Measurements from ENCODE around the gene DAB1. TPM values are rescaled to one million over a fixed set of nuclear protein-coding genes. Genes with fewer than 3 reads are reported as not detected.

The DAB1 gene
- total RNA-seq, 1 experiment from 2014 or later: not detected

GRCh38 chr1:57255945-57256344, 167.9 kb downstream of the DAB1 start:
- H3K9me3 ChIP-seq (replicated peaks): no peaks in the 10 kb centered on the region
- no peak for DNase-seq (ENCODE audit: low read depth in 1 of 2, low spot score in 2 of 2)
- H3K4me1 ChIP-seq (replicated peaks): no peaks in the 10 kb centered on the region
- H3K4me3 ChIP-seq: no peak overlapping the region
- H3K27ac ChIP-seq: no peak overlapping the region
- H3K27me3 ChIP-seq (replicated peaks): no peaks in the 10 kb centered on the region
- H3K36me3 ChIP-seq: no peaks in the 10 kb centered on the region

GRCh38 chr1:57254022-57254421, 169.8 kb downstream of the DAB1 start:
- H3K36me3 ChIP-seq: no peaks in the 10 kb centered on the region
- DNase-seq (ENCODE audit: low read depth in 1 of 2, low spot score in 2 of 2): no peak

GRCh38 chr1:57252597-57253294, 171.1 kb downstream of the DAB1 start:
- no peaks in the 10 kb centered on the region for H3K27me3 ChIP-seq (replicated peaks)
- DNase-seq (ENCODE audit: low read depth in 1 of 2, low spot score in 2 of 2): no peak
- H3K27ac ChIP-seq: no peak overlapping the region
- no peaks in the 10 kb centered on the region for H3K9me3 ChIP-seq (replicated peaks)
- no peak overlapping the region for H3K4me3 ChIP-seq
- H3K4me1 ChIP-seq (replicated peaks): no peaks in the 10 kb centered on the region
- H3K36me3 ChIP-seq: no peaks in the 10 kb centered on the region

More at GRCh38 chr1:57254022-57254421, 169.8 kb downstream of the DAB1 start:
- Histone ChIP-seq H3K27ac (no peak overlapping the region), H3K9me3 (replicated peaks) (no peaks in the 10 kb centered on the region), H3K4me3 (no peak overlapping the region), H3K4me1 (replicated peaks) (no peaks in the 10 kb centered on the region), H3K27me3 (replicated peaks) (no peaks in the 10 kb centered on the region)

- Histone ChIP-seq H3K27me3 (replicated peaks) (no peaks in the 10 kb centered on the region), H3K9me3 (replicated peaks) (no peaks in the 10 kb centered on the region), H3K27ac (no peak overlapping the region), H3K4me1 (replicated peaks) (no peaks in the 10 kb centered on the region), H3K36me3 (no peaks in the 10 kb centered on the region), H3K4me3 (no peak overlapping the region)
- no peak for DNase-seq (ENCODE audit: low read depth in 1 of 2, low spot score in 2 of 2)
Observed at GRCh38 chr1:57250021-57250420, 173.8 kb downstream of the DAB1 start.

- no peak for DNase-seq (ENCODE audit: low read depth in 1 of 2, low spot score in 2 of 2)
- Histone ChIP-seq H3K27me3 (replicated peaks) (no peaks in the 10 kb centered on the region), H3K27ac (no peak overlapping the region), H3K36me3 (no peaks in the 10 kb centered on the region), H3K4me1 (replicated peaks) (no peaks in the 10 kb centered on the region), H3K9me3 (replicated peaks) (no peaks in the 10 kb centered on the region), H3K4me3 (no peak overlapping the region)
Observed at GRCh38 chr1:57249511-57249910, 174.3 kb downstream of the DAB1 start.

- DNase-seq (ENCODE audit: low read depth in 1 of 2, low spot score in 2 of 2): no peak
- Histone ChIP-seq H3K36me3 (no peaks in the 10 kb centered on the region), H3K4me1 (replicated peaks) (no peaks in the 10 kb centered on the region), H3K9me3 (replicated peaks) (no peaks in the 10 kb centered on the region), H3K27me3 (replicated peaks) (no peaks in the 10 kb centered on the region), H3K4me3 (no peak overlapping the region), H3K27ac (no peak overlapping the region)
Observed at GRCh38 chr1:57248830-57249229, 175.0 kb downstream of the DAB1 start.

- no peaks in the 10 kb centered on the region for H3K4me1 ChIP-seq (replicated peaks)
- H3K36me3 ChIP-seq: no peaks in the 10 kb centered on the region
- H3K27ac ChIP-seq: no peak overlapping the region
- H3K4me3 ChIP-seq: no peak overlapping the region
- H3K27me3 ChIP-seq (replicated peaks): no peaks in the 10 kb centered on the region
- no peak for DNase-seq (ENCODE audit: low read depth in 1 of 2, low spot score in 2 of 2)
- H3K9me3 ChIP-seq (replicated peaks): no peaks in the 10 kb centered on the region
Observed at GRCh38 chr1:57238233-57238781, 185.6 kb downstream of the DAB1 start.

GRCh38 chr1:57235730-57236510, 187.9 kb downstream of the DAB1 start:
- no peaks in the 10 kb centered on the region for H3K36me3 ChIP-seq
- H3K4me1 ChIP-seq (replicated peaks): no peaks in the 10 kb centered on the region
- H3K4me3 ChIP-seq: no peak overlapping the region
- no peaks in the 10 kb centered on the region for H3K27me3 ChIP-seq (replicated peaks)
- DNase-seq (ENCODE audit: low read depth in 1 of 2, low spot score in 2 of 2): no peak
- no peak overlapping the region for H3K27ac ChIP-seq
- H3K9me3 ChIP-seq (replicated peaks): no peaks in the 10 kb centered on the region

- DNase-seq (ENCODE audit: low read depth in 1 of 2, low spot score in 2 of 2): no peak
- Histone ChIP-seq H3K9me3 (replicated peaks) (no peaks in the 10 kb centered on the region), H3K27ac (no peak overlapping the region), H3K27me3 (replicated peaks) (no peaks in the 10 kb centered on the region), H3K4me3 (no peak overlapping the region), H3K4me1 (replicated peaks) (no peaks in the 10 kb centered on the region), H3K36me3 (no peaks in the 10 kb centered on the region)
Observed at GRCh38 chr1:57234459-57234858, 189.4 kb downstream of the DAB1 start.

- Histone ChIP-seq H3K27me3 (replicated peaks) (no peaks in the 10 kb centered on the region), H3K36me3 (no peaks in the 10 kb centered on the region), H3K27ac (no peak overlapping the region), H3K4me1 (replicated peaks) (no peaks in the 10 kb centered on the region), H3K4me3 (no peak overlapping the region), H3K9me3 (replicated peaks) (no peaks in the 10 kb centered on the region)
- DNase-seq (ENCODE audit: low read depth in 1 of 2, low spot score in 2 of 2): no peak
Observed at GRCh38 chr1:57232500-57232899, 191.4 kb downstream of the DAB1 start.

- no peak for DNase-seq (ENCODE audit: low read depth in 1 of 2, low spot score in 2 of 2)
- Histone ChIP-seq H3K4me1 (replicated peaks) (no peaks in the 10 kb centered on the region), H3K27ac (no peak overlapping the region), H3K4me3 (no peak overlapping the region), H3K27me3 (replicated peaks) (no peaks in the 10 kb centered on the region), H3K36me3 (no peaks in the 10 kb centered on the region), H3K9me3 (replicated peaks) (no peaks in the 10 kb centered on the region)
Observed at GRCh38 chr1:57229998-57230397, 193.9 kb downstream of the DAB1 start.

- DNase-seq (ENCODE audit: low read depth in 1 of 2, low spot score in 2 of 2): no peak
- H3K4me1 ChIP-seq (replicated peaks): no peaks in the 10 kb centered on the region
- no peaks in the 10 kb centered on the region for H3K9me3 ChIP-seq (replicated peaks)
- no peak overlapping the region for H3K4me3 ChIP-seq
- no peak overlapping the region for H3K27ac ChIP-seq
- no peaks in the 10 kb centered on the region for H3K27me3 ChIP-seq (replicated peaks)
- H3K36me3 ChIP-seq: no peaks in the 10 kb centered on the region
Observed at GRCh38 chr1:57229076-57229475, 194.8 kb downstream of the DAB1 start.

GRCh38 chr1:57222801-57223200, 201.1 kb downstream of the DAB1 start:
- DNase-seq (ENCODE audit: low read depth in 1 of 2, low spot score in 2 of 2): no peak
- H3K36me3 ChIP-seq: no peaks in the 10 kb centered on the region
- H3K4me3 ChIP-seq: no peak overlapping the region
- H3K27ac ChIP-seq: no peak overlapping the region
- H3K27me3 ChIP-seq (replicated peaks): no peaks in the 10 kb centered on the region
- no peaks in the 10 kb centered on the region for H3K4me1 ChIP-seq (replicated peaks)
- no peaks in the 10 kb centered on the region for H3K9me3 ChIP-seq (replicated peaks)

GRCh38 chr1:57222307-57222706, 201.6 kb downstream of the DAB1 start:
- Histone ChIP-seq H3K27me3 (replicated peaks) (no peaks in the 10 kb centered on the region), H3K9me3 (replicated peaks) (no peaks in the 10 kb centered on the region), H3K27ac (no peak overlapping the region), H3K4me1 (replicated peaks) (no peaks in the 10 kb centered on the region), H3K4me3 (no peak overlapping the region), H3K36me3 (no peaks in the 10 kb centered on the region)
- DNase-seq (ENCODE audit: low read depth in 1 of 2, low spot score in 2 of 2): no peak
